Right renal pelvis (tissue), 4 donors: ENCODE data around the gene ANKRD34A. TPM values are rescaled to one million over a fixed set of nuclear protein-coding genes. Genes with fewer than 3 reads are reported as not detected.

Experiments
- DNase-seq, 4 donors: peaks; one replicate each; pipeline ENCODE4 v3.0.0-alpha.2; 2013; ENCODE audit warnings: low read depth in 4 of 4, low spot score in 3 of 4, missing footprints in 1 of 4
- polyA plus RNA-seq, 4 donors: library from polyadenylated mRNA; unstranded; fragments of 120-200 nt; gene quantifications; one replicate each; pipeline ENCODE4 v1.2.1, GENCODE V29; 2013; ENCODE audit not compliant: insufficient read length in 4 of 4

The ANKRD34A gene
- polyA plus RNA-seq, result under 1 TPM; 0.54 to 0.76 (median 0.71) TPM

DNA sequence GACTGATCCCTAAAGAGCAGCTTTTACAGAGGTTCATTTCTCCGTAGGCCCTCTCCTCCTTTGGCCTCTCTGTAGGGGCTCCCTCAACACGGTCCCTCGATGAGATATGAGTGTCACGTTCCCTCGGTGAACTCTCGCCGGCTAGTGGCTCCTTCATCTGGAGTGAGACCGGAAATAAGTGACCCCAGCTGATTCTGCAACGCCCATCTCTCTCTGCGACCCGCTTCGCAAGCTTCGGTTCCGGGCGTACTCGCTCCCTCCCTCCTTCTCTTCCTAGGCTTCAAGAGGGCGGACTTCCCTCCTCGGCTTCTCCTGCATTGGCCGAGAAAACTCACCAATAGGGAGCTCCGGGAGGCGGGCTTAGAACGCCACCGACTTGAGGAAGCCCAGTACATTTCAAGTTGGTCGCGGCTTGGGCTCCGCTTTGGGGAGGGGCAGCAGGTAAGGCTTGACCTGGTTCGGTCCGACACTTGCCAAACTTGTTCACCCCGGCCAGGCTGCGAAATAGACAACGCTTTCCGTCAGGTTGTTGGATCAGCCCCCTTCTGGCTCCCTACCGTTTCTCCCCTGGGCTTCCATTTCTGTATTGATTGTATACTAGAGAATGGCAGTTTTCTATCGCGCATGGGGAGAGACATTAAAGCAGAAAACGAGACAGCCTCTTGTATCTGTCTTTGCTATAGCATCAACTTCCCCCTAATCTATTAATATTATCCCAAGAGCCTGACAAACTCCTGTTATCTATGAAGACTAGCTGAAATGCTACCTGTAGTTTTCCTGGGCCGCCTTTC is at the start of gene ANKRD34A, which contains the start of gene POLR3GL:
TSS of gene ANKRD34A (minus strand) at position 248 of the 791 bp plus-strand sequence. CDS start 2,816 bp downstream, outside the sequence.
TSS of gene POLR3GL (plus strand) at position 363 of the 791 bp plus-strand sequence. CDS start 10,176 bp downstream, outside the sequence.
- peak; percentile 87 to 95 (median 95) for DNase-seq

GRCh38 chr1:146013559-146013922 is 49.2 kb upstream of the ANKRD34A start:
- no peak for DNase-seq

- peak in 1 of 4 donors; percentile 58 for DNase-seq
Measured at GRCh38 chr1:146012703-146013558, 48.6 kb upstream of the ANKRD34A start.

- DNase-seq, result no peak
Measured at GRCh38 chr1:146010126-146010738, 45.9 kb upstream of the ANKRD34A start.

GRCh38 chr1:146007489-146008133 is 43.2 kb upstream of the ANKRD34A start:
- DNase-seq, result no peak

DNA sequence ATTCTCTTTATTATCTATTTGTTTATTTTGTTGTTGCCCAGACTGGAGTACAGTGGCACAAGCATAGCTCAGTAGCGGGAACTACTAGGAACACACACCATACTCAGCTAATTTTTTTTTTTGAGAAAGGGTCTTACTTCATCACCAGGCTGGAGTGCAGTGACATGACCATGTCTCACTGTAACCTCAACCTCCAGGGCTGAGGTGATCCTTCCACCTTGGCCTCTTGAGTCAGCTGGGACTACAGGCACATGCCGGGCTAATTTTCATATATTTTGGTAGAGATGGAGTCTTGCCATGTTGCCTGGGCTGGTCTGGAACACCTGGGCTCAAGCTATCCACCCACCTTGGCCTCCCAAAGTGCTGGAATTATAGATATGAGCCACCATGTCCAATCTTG is 37.3 kb upstream of the ANKRD34A start:
- DNase-seq, result no peak

DNA sequence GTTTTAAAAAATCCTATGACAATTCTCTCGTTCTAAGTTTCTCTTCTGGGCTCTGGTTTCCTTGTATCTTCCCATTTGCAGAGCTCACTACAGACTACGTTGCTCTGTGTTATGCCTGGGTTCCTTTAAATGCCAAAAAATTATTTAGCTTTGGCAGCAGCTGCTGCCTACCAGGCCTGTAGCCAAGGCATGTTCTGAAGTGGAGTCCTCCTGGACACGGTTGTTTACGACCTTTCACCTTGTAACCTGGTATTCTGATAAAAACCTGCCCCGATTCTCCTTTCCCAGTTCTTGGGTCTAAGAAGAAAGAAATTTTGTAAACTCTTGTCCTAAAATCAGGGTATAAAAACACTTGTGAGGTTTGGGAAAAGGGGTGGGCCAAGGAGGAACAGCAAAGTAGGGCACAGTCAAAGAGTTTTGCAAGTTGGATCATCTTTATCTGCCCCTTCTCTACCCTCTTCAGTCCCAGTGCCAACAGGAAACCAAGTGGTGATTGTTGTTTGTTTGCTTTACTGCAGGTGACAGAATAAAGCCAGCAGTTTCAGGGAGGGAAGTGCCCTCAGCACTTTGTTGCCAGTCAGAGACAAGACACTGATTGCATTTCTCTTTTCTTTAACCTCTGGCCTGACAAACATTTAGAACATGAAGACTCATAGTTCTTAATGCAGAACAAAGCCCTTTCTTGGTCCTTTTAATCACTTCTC is 35.1 kb upstream of the ANKRD34A start:
- DNase-seq, result no peak

GRCh38 chr1:145997718-145998023 is 33.3 kb upstream of the ANKRD34A start:
- no peak for DNase-seq

GRCh38 chr1:145997016-145997717 is 32.8 kb upstream of the ANKRD34A start:
- no peak for DNase-seq

DNA sequence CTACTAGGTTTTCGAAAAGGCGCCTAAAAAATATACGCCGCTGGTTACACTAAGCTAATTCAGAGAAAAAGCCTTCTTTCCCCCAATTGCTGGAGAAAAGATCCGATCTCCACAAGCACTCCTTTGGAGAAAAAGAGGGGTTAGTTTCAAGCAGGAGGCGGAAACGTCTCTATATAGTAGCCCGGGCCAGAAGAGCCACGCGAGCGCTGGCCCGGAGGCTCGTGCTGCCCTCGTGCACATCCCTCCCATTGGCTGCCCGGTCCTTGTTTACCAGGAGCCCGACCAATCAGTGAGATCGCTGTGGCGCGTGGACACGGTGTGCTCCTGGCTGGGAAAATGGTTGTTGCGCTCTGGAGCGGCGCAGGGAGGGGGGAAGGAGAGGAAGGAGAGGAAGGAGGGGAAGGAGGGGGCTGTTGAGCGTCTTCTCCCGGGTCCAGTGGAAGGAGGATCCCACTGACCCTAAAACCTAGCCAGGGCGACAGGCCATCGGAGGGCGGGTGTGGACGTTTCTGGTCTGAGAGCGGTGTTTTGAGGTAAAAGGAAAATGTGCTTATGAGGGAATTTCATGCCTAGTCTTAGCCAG is 32.1 kb upstream of the ANKRD34A start, which contains the start of gene TXNIP:
TSS of gene TXNIP (minus strand) at position 147 of the 583 bp plus-strand sequence. CDS start 313 bp downstream, outside the sequence.
- DNase-seq, result peak; percentile 97 to 99 (median 98)

DNA sequence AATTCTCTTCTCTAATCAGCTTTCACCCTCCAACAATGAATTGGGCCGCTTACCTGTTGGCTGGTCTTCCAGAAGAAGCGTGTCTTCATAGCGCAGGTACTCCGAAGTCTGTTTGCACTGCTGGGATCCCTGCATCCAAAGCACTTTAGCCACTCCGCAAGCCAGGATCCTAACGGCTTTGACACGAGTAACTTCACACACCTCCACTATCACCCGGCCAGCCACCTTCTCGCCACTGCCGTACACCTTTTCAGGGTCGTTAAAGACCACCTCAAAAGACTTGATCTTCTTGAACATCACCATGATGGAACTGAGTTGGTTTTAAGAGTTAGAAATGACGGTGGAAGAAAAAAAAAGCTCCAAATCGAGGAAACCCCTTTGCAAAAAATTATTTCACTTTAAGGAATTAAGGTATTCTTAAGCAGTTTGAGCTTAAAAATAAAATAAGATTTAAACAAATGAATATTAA is 31.6 kb upstream of the ANKRD34A start:
- no peak for DNase-seq

GRCh38 chr1:145995148-145995881 is 30.9 kb upstream of the ANKRD34A start:
- no peak for DNase-seq

GRCh38 chr1:145994391-145995120 is 30.2 kb upstream of the ANKRD34A start:
- DNase-seq, result no peak

DNA sequence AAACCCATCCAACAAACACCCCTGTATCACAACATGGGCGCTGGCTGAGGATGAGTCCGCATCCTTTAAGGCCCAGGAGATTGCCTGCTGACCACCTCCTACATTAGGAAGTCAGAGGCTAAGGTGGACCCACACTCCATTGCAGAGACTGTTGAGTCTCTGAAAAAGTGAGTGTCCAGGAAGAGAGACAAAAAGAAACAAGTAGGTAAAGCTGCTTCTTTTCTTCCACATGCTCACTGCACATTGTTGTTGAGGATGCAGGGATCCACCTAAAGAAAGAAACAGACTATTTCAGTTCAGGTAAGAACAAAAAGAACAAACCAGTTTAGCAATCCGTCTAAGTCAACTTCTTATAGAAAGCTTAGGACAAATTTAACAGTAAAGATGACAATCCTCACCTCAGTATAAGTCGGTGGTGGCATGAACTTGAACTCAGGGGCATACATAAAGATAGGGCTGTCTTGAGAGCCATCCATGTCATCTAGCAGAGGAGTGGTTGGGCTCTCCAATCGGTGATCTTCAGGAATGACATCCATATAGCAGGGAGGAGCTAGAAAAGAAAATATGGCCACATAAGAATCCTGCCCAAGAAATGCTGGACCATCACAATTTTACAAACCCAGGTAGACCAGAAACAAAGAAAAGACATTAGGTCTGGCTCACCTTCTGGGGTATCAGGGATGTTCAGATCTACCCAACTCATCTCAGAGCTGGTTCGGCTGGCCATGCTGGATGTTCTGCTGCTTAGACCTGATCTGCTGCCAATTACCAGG is 29.4 kb upstream of the ANKRD34A start:
- no peak for DNase-seq

GRCh38 chr1:145992958-145993617 is 28.7 kb upstream of the ANKRD34A start:
- no peak for DNase-seq

DNA sequence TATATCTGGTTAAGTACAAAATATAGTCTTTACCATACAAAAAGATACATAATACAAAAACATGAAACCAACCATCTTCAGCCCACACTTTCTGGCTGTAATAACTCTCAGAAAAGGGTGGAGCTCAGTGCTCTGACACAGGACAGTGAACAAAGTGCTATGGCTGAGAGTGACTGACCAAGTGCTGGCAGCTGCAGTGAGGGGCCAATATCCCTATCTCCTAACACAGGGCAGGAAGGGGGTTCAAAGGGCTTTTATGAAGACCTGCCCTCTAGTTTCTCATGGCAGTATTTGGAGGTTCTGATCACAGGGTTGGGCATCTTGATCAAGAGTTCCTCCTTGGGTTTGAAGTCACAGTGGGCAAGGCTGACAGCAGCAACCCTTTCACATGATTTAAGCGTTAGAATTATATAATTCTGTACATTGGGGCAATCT is 28.1 kb upstream of the ANKRD34A start:
- no peak for DNase-seq
